ENCODE results near the gene STRA8.

STRA8 gene

GRCh38 chr7:135277161-135277560 lies 43.5 kb downstream of the STRA8 start:
- Histone ChIP-seq H3K9ac (no peak overlapping the region), H3K4me1 (ENCODE audit: low read depth, poor library complexity, severe bottlenecking) (no peaks in the 10 kb centered on the region), H3K4me2 (no peak overlapping the region), H2AFZ (ENCODE audit: low read depth) (no peak overlapping the region), H4K20me1 (ENCODE audit: insufficient read depth) (no peaks in the 10 kb centered on the region), H3K27me3 (ENCODE audit: insufficient read depth, low read depth) (no peaks in the 10 kb centered on the region), H3K36me3 (ENCODE audit: insufficient read depth) (no peaks in the 10 kb centered on the region), H3K4me3 (IDR thresholded peaks at IDR 0.05; ENCODE audit: insufficient read depth, low read depth, low read length) (no peak overlapping the region), H3K79me2 (ENCODE audit: insufficient read depth, low read depth) (no peaks in the 10 kb centered on the region), H3K27ac (no peak overlapping the region)
- no peak for TF ChIP-seq CTCF (conservative IDR thresholded peaks at IDR 0.05; ENCODE audit: low read depth, low read length)

- TF ChIP-seq CTCF (conservative IDR thresholded peaks at IDR 0.05; ENCODE audit: low read depth, low read length) = peak; percentile 100
- no peak overlapping the region for H3K4me2 ChIP-seq
- H3K4me1 ChIP-seq (ENCODE audit: low read depth, poor library complexity, severe bottlenecking) = no peaks in the 10 kb centered on the region
- H3K36me3 ChIP-seq (ENCODE audit: insufficient read depth) = no peaks in the 10 kb centered on the region
- no peaks in the 10 kb centered on the region for H3K27me3 ChIP-seq (ENCODE audit: insufficient read depth, low read depth)
- H4K20me1 ChIP-seq (ENCODE audit: insufficient read depth) = no peaks in the 10 kb centered on the region
- H2AFZ ChIP-seq (ENCODE audit: low read depth) = peak overlapping the region; percentile 48
- no peak overlapping the region for H3K27ac ChIP-seq
- no peak overlapping the region for H3K4me3 ChIP-seq (IDR thresholded peaks at IDR 0.05; ENCODE audit: insufficient read depth, low read depth, low read length)
- H3K9ac ChIP-seq = no peak overlapping the region
- H3K79me2 ChIP-seq (ENCODE audit: insufficient read depth, low read depth) = no peaks in the 10 kb centered on the region
These were observed 47.8 kb downstream of the STRA8 start for GRCh38 chr7:135281363-135281949.

GRCh38 chr7:135282561-135283254 lies 49.1 kb downstream of the STRA8 start:
- H3K4me3 ChIP-seq (IDR thresholded peaks at IDR 0.05; ENCODE audit: insufficient read depth, low read depth, low read length) = no peak overlapping the region
- no peaks in the 10 kb centered on the region for H3K79me2 ChIP-seq (ENCODE audit: insufficient read depth, low read depth)
- TF ChIP-seq CTCF (conservative IDR thresholded peaks at IDR 0.05; ENCODE audit: low read depth, low read length) = no peak
- H3K27me3 ChIP-seq (ENCODE audit: insufficient read depth, low read depth) = no peaks in the 10 kb centered on the region
- no peaks in the 10 kb centered on the region for H3K4me1 ChIP-seq (ENCODE audit: low read depth, poor library complexity, severe bottlenecking)
- H3K9ac ChIP-seq = no peak overlapping the region
- H3K4me2 ChIP-seq = no peak overlapping the region
- H2AFZ ChIP-seq (ENCODE audit: low read depth) = no peak overlapping the region
- H3K36me3 ChIP-seq (ENCODE audit: insufficient read depth) = no peaks in the 10 kb centered on the region
- H4K20me1 ChIP-seq (ENCODE audit: insufficient read depth) = no peaks in the 10 kb centered on the region
- no peak overlapping the region for H3K27ac ChIP-seq

- no peak overlapping the region for H3K9ac ChIP-seq
- H4K20me1 ChIP-seq (ENCODE audit: insufficient read depth) = no peaks in the 10 kb centered on the region
- H3K27ac ChIP-seq = no peak overlapping the region
- no peak overlapping the region for H3K4me2 ChIP-seq
- no peak overlapping the region for H3K4me3 ChIP-seq (IDR thresholded peaks at IDR 0.05; ENCODE audit: insufficient read depth, low read depth, low read length)
- no peak for TF ChIP-seq CTCF (conservative IDR thresholded peaks at IDR 0.05; ENCODE audit: low read depth, low read length)
- H3K79me2 ChIP-seq (ENCODE audit: insufficient read depth, low read depth) = no peaks in the 10 kb centered on the region
- H3K27me3 ChIP-seq (ENCODE audit: insufficient read depth, low read depth) = no peaks in the 10 kb centered on the region
- H3K36me3 ChIP-seq (ENCODE audit: insufficient read depth) = no peaks in the 10 kb centered on the region
- H2AFZ ChIP-seq (ENCODE audit: low read depth) = no peak overlapping the region
- no peaks in the 10 kb centered on the region for H3K4me1 ChIP-seq (ENCODE audit: low read depth, poor library complexity, severe bottlenecking)
These were observed 50.5 kb downstream of the STRA8 start for GRCh38 chr7:135283959-135284638.
